GM19035 (cell line): Measurements from ENCODE around the gene HSBP1.

ENCODE experiments used
- ATAC-seq: cut with Tn5 transposase; IDR thresholded peaks from one replicate; pipeline ENCODE4 v1.9.1; 2021; ENCODE audit not compliant: unreplicated experiment

HSBP1 gene

GRCh38 chr16:83807710-83808572 is at the start of gene HSBP1:
Gene HSBP1 (plus strand): TSS chr16:83807978. CDS start chr16:83808077, 99 bp downstream.
- peak; percentile 95 for ATAC-seq

DNA sequence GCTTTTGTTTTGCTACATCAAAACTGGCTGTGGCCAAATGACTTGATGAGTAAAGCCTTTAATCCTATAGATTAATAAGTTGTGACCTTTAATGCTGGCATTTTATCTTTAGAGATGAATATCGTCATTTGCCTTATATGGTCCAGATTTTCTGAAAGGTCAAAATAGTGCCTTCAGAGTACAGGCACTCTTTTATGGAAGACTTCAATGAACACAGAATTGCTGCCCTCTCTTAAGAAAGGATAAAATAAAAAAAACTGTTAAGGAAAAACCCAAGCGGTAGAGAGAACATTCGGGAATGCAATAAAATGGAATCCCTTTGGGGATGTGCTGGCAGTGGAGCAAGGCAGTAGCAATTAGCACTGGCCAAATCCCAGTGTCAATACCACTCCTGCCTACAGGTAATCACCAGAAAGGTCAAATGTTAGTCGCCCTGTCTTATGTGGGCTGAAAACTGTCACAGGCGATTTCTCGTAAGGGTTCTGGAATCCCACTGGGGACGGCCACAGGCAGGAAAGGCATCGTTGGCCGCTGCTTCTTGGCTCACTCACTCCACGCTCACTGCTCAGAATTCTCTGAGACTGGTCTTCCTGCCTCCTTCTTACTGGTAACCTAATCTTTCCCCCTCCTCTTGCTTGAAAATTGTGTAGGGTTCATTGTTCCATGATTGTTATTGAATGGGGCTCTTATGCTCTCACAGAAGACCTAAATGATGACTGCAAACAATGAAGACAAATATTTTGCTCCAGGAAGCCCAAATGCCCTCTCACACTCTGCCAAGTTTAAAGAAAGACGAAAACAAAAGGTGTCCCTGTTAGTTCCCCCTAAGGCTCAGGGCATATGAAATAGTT is 45.4 kb upstream of the HSBP1 start:
- ATAC-seq: no peak

- ATAC-seq: no peak
Measured at GRCh38 chr16:83762992-83763358, 44.8 kb upstream of the HSBP1 start.

- no peak for ATAC-seq
Measured at GRCh38 chr16:83768986-83769385, 38.8 kb upstream of the HSBP1 start.

- no peak for ATAC-seq
Measured at GRCh38 chr16:83769397-83770008, 38.3 kb upstream of the HSBP1 start.

DNA sequence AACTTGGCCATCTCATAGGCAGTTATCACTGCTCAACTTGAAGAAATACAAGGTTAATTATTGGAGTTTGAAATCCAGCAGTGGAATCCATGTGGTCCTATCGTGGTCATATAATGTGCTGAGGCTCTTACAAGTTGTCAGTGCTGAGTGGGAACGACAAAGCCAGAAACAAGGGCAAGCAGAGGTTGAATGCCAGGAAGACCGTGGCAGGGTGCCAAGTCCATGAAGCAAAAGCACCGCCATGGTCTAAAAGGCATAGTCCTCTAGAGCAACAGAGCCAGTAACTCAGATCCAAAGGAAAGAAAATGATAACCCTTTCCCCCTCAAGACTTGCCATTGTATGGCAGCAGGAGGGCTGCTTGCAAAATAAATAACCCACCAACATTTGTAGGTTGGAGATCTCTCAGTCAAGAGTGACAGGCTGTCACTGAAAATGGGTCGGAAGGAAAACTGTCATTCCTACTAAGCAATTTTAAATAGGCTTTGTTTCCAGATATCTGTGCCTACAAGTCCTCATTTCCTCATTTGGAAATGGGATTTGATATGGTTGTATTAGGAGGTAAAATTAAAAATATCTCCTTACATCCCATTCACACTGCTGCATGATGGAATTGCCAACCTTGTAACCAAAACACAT is 36.4 kb upstream of the HSBP1 start:
- no peak for ATAC-seq

DNA sequence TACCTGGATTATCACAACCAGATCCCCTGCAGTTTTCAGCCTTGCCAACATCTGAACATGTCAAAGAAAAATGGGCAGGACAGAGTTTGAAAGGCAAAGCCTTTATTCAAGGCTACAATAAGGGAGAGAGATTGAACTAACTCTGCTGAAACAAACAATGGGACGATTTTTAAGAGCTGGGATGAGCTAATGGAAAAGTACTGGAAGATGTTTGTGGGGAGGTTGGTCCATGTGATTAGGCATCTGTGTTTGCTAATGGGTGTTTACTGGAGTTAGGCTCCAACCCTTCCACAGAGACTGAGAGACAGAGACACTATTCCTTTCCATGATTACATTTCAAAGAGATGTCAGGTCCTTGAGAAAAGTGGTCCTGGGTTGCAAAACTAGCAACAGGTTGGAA is 35.0 kb upstream of the HSBP1 start:
- no peak for ATAC-seq

- ATAC-seq: no peak
Measured at GRCh38 chr16:83774066-83774465, 33.7 kb upstream of the HSBP1 start.

DNA sequence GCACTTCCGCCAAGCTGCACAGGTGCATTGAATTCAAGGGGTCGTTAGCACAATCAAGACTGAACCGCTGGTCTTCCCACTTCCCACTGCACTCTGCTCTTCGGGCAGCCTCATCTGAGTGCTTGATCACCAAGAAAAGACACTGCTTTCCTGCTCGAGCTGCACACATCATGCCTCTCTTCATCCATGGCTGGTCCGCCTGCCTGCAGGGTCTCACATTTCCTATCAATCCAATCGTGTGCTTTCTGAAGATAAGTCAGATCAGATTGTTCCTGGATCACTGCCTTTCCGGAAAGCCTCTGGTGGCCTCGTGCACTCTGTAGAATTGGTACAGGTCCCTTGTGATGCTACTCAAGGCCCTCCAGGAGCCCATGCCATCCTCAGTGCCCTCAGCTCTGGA is 30.8 kb upstream of the HSBP1 start:
- ATAC-seq: no peak

- ATAC-seq: no peak
Measured at GRCh38 chr16:83779886-83780285, 27.9 kb upstream of the HSBP1 start.

- ATAC-seq: no peak
Measured at GRCh38 chr16:83785455-83785854, 22.3 kb upstream of the HSBP1 start.

GRCh38 chr16:83789642-83790401 is 18.0 kb upstream of the HSBP1 start:
- ATAC-seq: no peak

DNA sequence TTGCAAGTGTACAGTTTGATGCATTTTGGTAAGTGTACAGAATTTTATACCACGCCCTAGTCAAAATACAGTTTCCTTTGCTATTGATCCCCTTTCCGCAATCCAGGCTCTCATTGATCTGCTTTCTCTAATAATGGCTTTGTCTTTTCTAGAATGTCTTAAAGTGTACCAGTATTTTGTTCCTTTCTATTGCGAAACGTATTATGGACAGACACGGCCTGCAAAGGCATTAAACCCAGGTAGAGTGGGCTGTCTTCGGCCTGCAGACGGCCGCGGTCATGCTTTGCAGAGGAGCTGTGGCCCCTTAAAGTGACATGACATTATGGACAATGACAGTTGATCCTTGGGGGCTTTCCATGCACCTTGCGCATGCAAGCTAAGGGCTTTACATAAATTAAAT is 15.9 kb upstream of the HSBP1 start:
- ATAC-seq: no peak

- ATAC-seq: no peak
Measured at GRCh38 chr16:83792391-83792790, 15.4 kb upstream of the HSBP1 start.

GRCh38 chr16:83793179-83793578 is 14.6 kb upstream of the HSBP1 start:
- ATAC-seq: no peak

DNA sequence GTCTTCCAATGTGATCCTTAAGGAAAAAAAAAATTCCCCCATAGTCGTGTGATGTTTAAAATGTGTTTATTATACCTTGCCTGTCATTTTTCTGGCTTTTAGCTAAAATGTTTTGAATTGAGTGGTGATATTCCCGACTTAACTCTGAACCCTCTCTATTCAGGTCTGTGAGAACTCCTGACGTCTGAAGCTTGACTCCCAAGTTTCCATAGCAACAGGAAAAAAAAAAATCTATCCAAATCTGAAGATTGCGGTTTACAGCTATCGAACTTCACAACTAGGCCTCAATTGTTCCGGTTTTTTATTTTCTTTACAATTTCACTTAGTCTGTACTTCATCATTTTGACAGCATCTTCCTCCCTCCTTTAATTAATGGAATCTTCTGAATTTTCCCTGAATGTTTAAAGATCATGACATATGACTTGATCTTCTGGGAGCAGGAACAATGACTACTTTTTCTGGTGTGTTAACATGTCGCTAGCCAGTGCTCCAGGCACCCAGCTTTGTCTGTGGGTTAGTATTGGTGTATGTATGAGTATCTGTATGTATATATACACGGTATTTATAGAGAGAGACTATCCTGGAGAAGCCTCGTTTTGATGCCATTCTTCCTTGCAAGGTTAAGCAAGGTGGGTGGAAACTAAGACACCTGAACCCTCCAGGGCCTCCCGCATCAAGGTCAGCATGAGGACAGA is 12.8 kb upstream of the HSBP1 start:
- no peak for ATAC-seq

DNA sequence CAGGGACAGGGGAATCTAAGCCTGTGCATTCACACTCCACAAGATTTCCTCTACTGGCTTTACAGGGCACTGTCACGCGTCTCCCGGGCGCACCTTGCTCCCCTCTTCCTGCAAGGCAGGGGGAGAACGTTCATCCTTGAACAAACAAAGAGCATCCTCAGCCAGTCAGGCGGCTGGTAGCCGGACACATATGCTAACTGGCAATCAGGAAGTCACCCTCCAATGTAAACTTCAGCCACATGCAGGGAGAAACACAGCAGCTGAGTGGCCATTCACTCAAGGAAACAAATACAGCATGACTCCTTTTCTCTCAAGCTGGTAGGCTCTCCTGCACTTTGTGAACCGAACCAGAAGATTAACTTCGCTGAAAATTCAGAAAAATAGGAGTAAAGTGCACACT is 10.8 kb upstream of the HSBP1 start:
- no peak for ATAC-seq

DNA sequence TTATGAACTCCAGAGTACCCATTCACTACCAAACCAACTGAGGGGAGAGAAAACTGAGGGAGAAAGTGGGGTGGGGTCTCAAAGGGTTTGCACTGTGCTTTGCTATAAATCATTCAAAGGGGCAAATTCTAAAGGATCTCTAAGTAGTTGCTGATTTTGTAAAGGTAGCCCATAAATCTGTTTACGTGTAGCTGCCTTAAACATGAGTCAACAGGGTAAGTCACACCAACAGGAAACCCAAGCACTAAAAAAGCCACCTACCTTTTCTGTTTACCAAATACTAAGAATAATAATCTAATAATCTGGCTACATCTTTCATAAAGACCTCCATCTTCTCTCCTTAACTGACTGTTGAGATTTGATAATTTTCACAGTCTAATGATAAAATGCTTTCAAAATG is 8.4 kb upstream of the HSBP1 start:
- no peak for ATAC-seq

DNA sequence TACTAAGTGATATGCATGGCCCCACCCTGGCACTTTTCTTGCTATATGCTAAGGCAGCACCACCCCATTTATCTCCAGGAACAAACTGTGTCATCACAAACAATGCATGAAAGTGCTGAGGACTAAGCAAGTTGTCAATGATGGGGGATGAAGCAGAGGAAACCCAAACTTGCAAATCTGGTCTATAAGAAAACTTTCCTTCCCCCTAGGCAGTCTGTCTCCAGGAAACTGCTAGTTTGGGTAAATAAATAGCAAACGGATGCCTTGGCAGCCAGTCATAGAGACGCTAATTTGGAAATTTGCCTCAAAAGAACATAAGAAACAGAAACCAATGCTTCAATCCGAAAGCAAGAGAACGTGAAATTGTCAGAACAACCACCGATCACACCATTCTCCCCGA is 5.6 kb upstream of the HSBP1 start:
- ATAC-seq: no peak
